OCI-LY7 (cell line): ENCODE results near the gene HOXB3.

ENCODE experiments used
- EZH2phosphoT487 ChIP-seq: fragments of 200-600 bp; sonication (generic); IDR thresholded peaks from 2 replicates; pipeline ENCODE4 v1.6.1; 2018; ENCODE audit warnings: low read depth, borderline replicate concordance, mild to moderate bottlenecking, mixed run types, antibody characterized with exemption, low read length, moderate library complexity, mixed read lengths
- TF ChIP-seq, protein P1 (sequence below): fragments of 200-600 bp; sonication (generic); conservative IDR thresholded peaks from 2 replicates; pipeline ENCODE4 v1.5.1; 2014; ENCODE audit warnings: mild to moderate bottlenecking, antibody characterized with exemption, low read length, moderate library complexity, mixed read lengths

DNA sequence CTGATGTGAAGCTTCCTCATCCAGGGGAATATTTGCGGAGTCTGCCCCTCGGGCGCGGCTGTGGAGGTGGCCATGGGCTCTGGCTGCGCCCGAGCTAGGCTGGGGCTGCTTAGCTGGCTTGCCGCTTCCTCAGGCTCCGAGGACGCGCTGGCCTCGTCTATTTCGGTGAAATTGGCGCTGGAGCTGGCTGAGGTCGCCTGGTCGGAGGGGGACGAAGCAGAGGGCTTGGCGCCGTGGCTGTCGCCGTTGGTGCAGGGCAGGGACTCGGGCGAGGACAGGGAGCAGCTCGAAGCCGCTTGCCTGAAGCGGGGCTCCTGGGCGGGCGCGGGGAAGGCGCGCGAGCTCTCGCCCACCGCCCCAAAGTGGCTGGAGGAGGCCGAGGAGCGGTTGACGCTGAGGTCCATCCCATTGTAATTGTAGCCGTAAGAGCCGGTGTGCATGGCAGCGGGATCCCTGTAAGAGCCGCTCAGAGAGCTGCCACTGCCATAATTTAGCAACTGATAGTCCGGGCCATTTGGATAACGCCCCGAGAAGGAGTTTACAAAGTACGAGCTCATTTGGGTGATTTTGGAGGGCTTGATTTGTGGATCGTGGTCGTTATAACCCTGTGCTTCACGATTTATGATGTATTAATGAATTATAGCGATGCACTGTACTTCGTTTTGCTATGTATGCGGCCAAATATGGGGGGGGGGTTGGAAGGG, 3.2 kb upstream of the HOXB3 start, which contains the start of gene HOXB5:
- TF ChIP-seq, protein P1, sequence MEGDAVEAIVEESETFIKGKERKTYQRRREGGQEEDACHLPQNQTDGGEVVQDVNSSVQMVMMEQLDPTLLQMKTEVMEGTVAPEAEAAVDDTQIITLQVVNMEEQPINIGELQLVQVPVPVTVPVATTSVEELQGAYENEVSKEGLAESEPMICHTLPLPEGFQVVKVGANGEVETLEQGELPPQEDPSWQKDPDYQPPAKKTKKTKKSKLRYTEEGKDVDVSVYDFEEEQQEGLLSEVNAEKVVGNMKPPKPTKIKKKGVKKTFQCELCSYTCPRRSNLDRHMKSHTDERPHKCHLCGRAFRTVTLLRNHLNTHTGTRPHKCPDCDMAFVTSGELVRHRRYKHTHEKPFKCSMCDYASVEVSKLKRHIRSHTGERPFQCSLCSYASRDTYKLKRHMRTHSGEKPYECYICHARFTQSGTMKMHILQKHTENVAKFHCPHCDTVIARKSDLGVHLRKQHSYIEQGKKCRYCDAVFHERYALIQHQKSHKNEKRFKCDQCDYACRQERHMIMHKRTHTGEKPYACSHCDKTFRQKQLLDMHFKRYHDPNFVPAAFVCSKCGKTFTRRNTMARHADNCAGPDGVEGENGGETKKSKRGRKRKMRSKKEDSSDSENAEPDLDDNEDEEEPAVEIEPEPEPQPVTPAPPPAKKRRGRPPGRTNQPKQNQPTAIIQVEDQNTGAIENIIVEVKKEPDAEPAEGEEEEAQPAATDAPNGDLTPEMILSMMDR: no peak
- no peak for TF ChIP-seq EZH2phosphoT487
